ENCODE results near the gene ZNF317. TPM values are rescaled to one million over a fixed set of nuclear protein-coding genes. Genes with fewer than 3 reads are reported as not detected.

Gene ZNF317
- total RNA-seq, 4 donors from 2014 or later, result 18.0 to 20.0 (median 18.6) TPM

GRCh38 chr19:9166846-9167245, 26.6 kb downstream of the ZNF317 start:
- TF ChIP-seq, protein P1, sequence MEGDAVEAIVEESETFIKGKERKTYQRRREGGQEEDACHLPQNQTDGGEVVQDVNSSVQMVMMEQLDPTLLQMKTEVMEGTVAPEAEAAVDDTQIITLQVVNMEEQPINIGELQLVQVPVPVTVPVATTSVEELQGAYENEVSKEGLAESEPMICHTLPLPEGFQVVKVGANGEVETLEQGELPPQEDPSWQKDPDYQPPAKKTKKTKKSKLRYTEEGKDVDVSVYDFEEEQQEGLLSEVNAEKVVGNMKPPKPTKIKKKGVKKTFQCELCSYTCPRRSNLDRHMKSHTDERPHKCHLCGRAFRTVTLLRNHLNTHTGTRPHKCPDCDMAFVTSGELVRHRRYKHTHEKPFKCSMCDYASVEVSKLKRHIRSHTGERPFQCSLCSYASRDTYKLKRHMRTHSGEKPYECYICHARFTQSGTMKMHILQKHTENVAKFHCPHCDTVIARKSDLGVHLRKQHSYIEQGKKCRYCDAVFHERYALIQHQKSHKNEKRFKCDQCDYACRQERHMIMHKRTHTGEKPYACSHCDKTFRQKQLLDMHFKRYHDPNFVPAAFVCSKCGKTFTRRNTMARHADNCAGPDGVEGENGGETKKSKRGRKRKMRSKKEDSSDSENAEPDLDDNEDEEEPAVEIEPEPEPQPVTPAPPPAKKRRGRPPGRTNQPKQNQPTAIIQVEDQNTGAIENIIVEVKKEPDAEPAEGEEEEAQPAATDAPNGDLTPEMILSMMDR (IDR thresholded peaks at IDR 0.05; ENCODE audit: low read depth), result no peak

GRCh38 chr19:9171393-9171991, 31.3 kb downstream of the ZNF317 start:
- TF ChIP-seq, protein P1 (IDR thresholded peaks at IDR 0.05; ENCODE audit: low read depth), result no peak

DNA sequence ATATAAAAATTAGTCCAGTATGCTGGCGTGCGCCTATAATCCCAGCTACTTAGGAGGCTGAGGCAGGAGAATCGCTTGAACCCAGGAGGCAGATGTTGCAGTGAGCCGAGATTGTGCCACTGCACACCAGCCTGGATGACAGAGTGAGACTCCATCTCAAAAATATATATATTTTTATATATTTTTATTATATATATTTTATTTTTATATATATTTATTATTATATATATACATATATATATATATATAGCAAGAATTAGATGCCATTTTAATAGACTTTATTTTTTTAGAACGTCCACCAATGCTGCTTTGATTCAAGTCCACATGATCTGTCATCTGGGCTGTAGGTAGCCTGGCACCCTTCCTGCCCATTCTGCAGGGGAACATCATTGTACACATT, 35.1 kb downstream of the ZNF317 start:
- TF ChIP-seq, protein P1 (IDR thresholded peaks at IDR 0.05; ENCODE audit: low read depth), result no peak

- TF ChIP-seq, protein P1 (IDR thresholded peaks at IDR 0.05; ENCODE audit: low read depth), result no peak
Measured at GRCh38 chr19:9178901-9179300, 38.7 kb downstream of the ZNF317 start, which contains the start of gene OR7D2. TSS of gene OR7D2 (plus strand) at chr19:9178979. CDS start at chr19:9185782, 6,803 bp downstream.

- TF ChIP-seq, protein P1 (IDR thresholded peaks at IDR 0.05; ENCODE audit: low read depth), result no peak
Measured at GRCh38 chr19:9183000-9183399, 42.8 kb downstream of the ZNF317 start.

GRCh38 chr19:9187191-9187590, 47.0 kb downstream of the ZNF317 start:
- TF ChIP-seq, protein P1 (IDR thresholded peaks at IDR 0.05; ENCODE audit: low read depth), result no peak

DNA sequence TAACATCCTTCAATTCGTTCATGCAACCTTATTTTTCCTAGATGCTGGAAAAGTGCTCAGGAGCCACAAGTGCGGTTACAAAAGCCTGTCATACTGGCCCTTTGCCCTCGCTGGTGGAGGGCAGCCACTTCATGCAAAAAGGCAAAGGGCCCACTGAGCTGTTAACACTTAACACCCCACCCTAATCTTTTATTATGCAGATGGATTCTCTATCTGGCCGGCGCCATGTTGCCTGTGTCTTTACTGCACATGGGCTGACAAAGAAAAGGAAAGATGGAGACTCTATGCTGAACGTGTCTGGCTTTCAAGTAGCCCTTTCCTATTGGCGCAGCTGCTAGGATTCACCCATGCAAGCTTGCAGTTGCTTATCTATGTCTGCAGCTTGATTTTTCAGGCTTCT, 49.3 kb downstream of the ZNF317 start:
- TF ChIP-seq, protein P1 (IDR thresholded peaks at IDR 0.05; ENCODE audit: low read depth), result no peak
